Adrenal gland (tissue), 12 donors: Measurements from ENCODE around the gene CETN3. TPM values are rescaled to one million over a fixed set of nuclear protein-coding genes. Genes with fewer than 3 reads are reported as not detected.
A peak's percentile ranks its signal among the peaks of the same experiment; 100 is the strongest.

ENCODE experiments used
- DNase-seq, 7 donors: peaks; one replicate each; pipeline ENCODE4 v3.0.0-alpha.2; 2019 to 2020
- H3K27ac ChIP-seq, 5 donors: fragments of 200-600 bp; sonication (generic) in 4 of 5; 1 replicate in 3 of 5; 2 replicates in 2 of 5; pipeline versions ENCODE4 v1.5.1 to v1.8.0; 2016 to 2020; ENCODE audit warnings: mild to moderate bottlenecking in 1 of 5
- H3K27me3 ChIP-seq: fragments of 200-600 bp; 2 replicates; pipeline ENCODE4 v1.8.0; 2021
- H3K36me3 ChIP-seq, 2 donors: fragments of 200-600 bp; replicated peaks in 1 of 2; 1 replicate in 1 of 2; 2 replicates in 1 of 2; pipeline versions ENCODE4 v1.5.1 to v1.8.0; 2018 to 2022
- H3K4me1 ChIP-seq, 2 donors: fragments of 200-600 bp; replicated peaks in 1 of 2; 1 replicate in 1 of 2; 2 replicates in 1 of 2; pipeline versions ENCODE4 v1.5.1 to v1.8.0; 2018 to 2021
- H3K4me3 ChIP-seq, 4 donors: fragments of 200-600 bp; sonication (generic) in 3 of 4; one replicate each; pipeline ENCODE4 v1.5.1; 2016 to 2018
- H3K9me3 ChIP-seq, 3 donors: fragments of 200-600 bp; sonication (generic) in 1 of 3; replicated peaks in 1 of 3; 1 replicate in 2 of 3; 2 replicates in 1 of 3; pipeline versions ENCODE4 v1.5.1 to v1.8.0; 2016 to 2021
- CTCF ChIP-seq, 6 experiments: fragments of 450-650 bp in 4 of 6; fragments of 200-600 bp in 2 of 6; sonication (generic) in 1 of 6; IDR thresholded peaks; 1 replicate in 5 of 6; 2 replicates in 1 of 6; pipeline versions ENCODE4 v1.5.1 to v1.8.0; 2016 to 2021; ENCODE audit warnings: antibody characterized with exemption in 6 of 6, mild to moderate bottlenecking in 2 of 6, moderate library complexity in 1 of 6
- POLR2A ChIP-seq, 2 donors: fragments of 450-650 bp; IDR thresholded peaks; one replicate each; pipeline ENCODE4 v1.6.1; 2017; ENCODE audit warnings: antibody characterized with exemption in 2 of 2, mild to moderate bottlenecking in 2 of 2, moderate library complexity in 1 of 2
- WGBS, 4 donors: extraction: QIAGEN DNeasy Blood & Tissue Kit in 2 of 4; methylation state at CpG; one replicate each; pipeline versions ENCODE4 v1.1.5 to v1.1.7; 2013 to 2017; 5-methylcytosine and 5-hydroxymethylcytosine counted together
- intact Hi-C, 2 donors: fragments of 100-400 bp; cut with DNase I; formaldehyde crosslinking; loops; one replicate each; pipeline versions ENCODE4 v1.14.1 to v1.15.0; 2022 to 2023
- polyA plus RNA-seq, 3 donors: library from polyadenylated mRNA; stranded (reverse); fragments of 200-250 nt in 2 of 3; fragments of 350-450 nt in 1 of 3; fragmentation: Illumina TruSeq in 1 of 3; extraction: RNeasy Lipid Tissue Mini Kit (QIAGEN cat#74804) in 1 of 3; gene quantifications; one replicate each; pipeline ENCODE4 v1.2.3, GENCODE V29; 2013 to 2014
- total RNA-seq, 9 donors: library from RNA; depleted of rRNA in 4 of 9; stranded (reverse); fragments of >200 nt in 4 of 9; fragments of 120-200 nt in 1 of 9; fragmentation: NEBNext Ultra II Directional in 1 of 9; extraction: Animal tissue kit (Norgen Biotek cat#: 25700) in 1 of 9; gene quantifications; one replicate each; pipeline versions ENCODE4 v1.1.0 to v1.2.4, GENCODE V29; 2013 to 2023
- donor health status: healthy with polysubstance abuse.
- donor health status: Bipolar disorder and iron deficiency.
- donor health status: DM: yes; HTN: yes; CAD: no.
- donor health status: DM: no; HTN: no; CAD: no.
- donor health status: DM: no; HTN: no; CAD: no.
- donor health status: DM: yes; HTN: yes; CAD: no.

Gene CETN3
- total and polyA plus RNA-seq, 12 donors, result 5.0 to 59.2 (median 20.4) TPM

DNA sequence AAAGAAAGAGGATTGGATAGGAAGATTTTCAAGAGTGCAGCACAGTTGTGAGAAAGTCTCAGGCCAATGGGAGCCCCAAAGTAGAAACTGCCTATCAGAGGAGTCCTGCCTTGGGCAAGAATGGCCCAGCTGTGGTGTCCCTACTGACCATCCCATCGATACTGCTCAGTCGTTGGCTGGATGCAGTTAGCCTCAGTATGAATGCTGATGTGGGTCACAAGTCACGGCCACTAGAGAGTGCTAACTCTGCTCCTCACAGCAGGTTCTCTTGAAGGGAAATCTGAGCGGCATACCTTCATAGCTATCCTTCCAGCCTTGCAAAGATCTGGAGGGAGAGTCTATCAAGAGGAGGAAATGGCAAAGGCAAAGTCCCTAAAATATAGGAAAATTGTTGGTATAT is 11.6 kb upstream of the CETN3 start:
- H3K4me1 ChIP-seq, result no peaks in the 10 kb centered on the region
- no peaks in the 10 kb centered on the region for H3K27me3 ChIP-seq
- no peaks in the 10 kb centered on the region for H3K36me3 ChIP-seq
- intact Hi-C loops, result no loop called here
- no peak overlapping the region for H3K27ac ChIP-seq
- H3K9me3 ChIP-seq, result no peaks in the 10 kb centered on the region
- TF ChIP-seq POLR2A (IDR thresholded peaks at IDR 0.05), result no peak
- TF ChIP-seq CTCF (IDR thresholded peaks at IDR 0.05), result no peak
- DNase-seq, result no peak
- 35 to 49% (median 45%) methylated on average over 4 of the region's 4 CpGs for WGBS, 4 donors
- no peak overlapping the region for H3K4me3 ChIP-seq

DNA sequence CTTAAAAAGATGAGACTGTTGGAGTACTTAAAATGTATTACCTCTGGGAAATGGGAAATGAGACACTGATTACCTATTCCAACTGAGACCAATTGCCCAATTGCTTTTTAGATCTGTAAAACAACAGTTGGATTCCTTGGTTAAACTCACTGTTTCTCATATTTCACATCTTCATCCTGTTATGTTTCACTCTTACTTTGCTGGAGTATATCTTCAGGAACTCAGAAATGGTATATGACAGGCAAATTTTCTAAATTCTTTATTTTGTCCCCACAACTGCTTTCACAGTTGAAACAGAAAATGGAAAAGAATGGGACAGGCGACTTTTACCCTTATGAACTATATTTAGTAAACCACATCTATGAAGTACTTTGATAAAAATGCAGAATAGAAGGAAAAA is 8.7 kb upstream of the CETN3 start:
- intact Hi-C loops, result no loop called here
- no peak overlapping the region for H3K27ac ChIP-seq
- no peaks in the 10 kb centered on the region for H3K4me1 ChIP-seq
- DNase-seq, result no peak
- no peaks in the 10 kb centered on the region for H3K27me3 ChIP-seq
- WGBS, 4 donors, result 72 to 79% (median 75%) methylated on average over 1 of the region's 1 CpG
- no peaks in the 10 kb centered on the region for H3K36me3 ChIP-seq
- TF ChIP-seq CTCF (IDR thresholded peaks at IDR 0.05) (no peak), POLR2A (IDR thresholded peaks at IDR 0.05) (no peak)
- H3K9me3 ChIP-seq, result no peaks in the 10 kb centered on the region
- H3K4me3 ChIP-seq, result no peak overlapping the region

DNA sequence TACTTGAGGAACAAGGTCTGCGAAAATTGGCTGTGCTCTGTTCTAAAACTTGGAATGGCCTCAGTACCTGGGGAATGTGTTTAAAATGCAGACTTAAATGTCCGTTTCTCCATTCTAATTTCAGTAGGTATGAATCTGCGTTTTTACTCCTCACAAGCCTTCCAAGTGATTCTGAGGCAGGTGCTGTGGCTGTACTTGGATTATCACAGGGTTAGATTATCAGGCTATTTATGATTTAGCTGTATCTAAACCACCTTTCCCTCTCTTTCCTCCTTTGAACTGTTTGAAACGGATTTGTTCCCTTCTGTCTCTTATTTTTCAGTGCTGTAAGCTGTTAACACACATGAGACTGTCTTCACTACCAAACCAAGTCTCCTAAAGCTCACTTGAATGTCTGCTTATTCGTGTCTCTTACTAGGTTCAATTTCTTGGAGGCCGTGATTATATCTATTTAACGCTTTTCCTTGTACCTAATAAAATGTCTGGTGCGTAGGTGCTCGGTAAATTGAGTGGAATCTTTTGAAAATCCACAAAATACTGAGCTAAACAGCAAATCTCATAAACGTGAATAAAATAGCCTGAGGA is 714 bp upstream of the CETN3 start:
- no peaks in the 10 kb centered on the region for H3K9me3 ChIP-seq
- WGBS, 4 donors, result 1% methylated on average over 10 of the region's 10 CpGs
- no peak for DNase-seq
- peak overlapping the region; percentile 30 to 76 (median 66) for H3K4me3 ChIP-seq
- H3K36me3 ChIP-seq, result no peaks in the 10 kb centered on the region
- no peak for TF ChIP-seq CTCF (IDR thresholded peaks at IDR 0.05)
- peak overlapping the region; percentile 57 to 96 (median 87) for H3K27ac ChIP-seq
- intact Hi-C loops, result no loop called here
- peaks cover 0 to 32% of the 10 kb centered on the region in 2 donors for H3K4me1 ChIP-seq
- no peaks in the 10 kb centered on the region for H3K27me3 ChIP-seq

DNA sequence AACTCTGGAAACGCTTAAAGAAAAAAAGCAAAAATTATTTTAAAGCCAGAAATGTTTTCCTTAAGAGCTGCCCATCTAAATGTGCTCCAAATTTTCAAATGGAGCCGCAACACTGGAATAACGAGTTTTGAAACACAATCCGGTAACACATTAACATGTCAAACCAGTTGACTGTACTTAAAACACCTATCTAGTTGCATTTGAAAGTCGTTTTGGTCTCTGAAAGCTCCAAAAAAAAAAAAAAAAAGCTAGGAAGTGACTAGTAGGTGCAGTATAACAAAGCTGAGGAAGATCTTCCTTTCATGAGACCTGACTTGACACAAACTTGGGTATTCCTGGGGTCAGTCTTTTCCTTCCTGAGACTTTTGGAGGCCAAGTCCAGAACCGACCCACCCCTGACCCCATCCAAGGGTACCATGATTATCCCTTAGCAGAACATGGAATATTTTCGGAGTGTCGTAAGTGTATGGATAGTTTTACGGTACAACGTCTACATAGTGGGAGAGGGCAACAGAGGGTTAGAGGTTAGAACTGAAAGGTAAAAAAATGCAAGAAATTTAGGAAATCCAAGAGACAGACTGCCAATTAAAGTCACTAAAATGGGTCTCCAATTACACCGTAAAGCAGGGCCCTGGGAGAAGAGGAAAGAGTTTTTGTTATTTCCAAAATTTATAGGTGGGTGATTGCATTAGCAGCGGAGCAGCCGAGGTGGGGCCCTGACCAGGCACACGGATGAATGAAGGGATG is 812 bp downstream of the CETN3 start:
- DNase-seq, result peak in 1 of 7 donors; percentile 49
- WGBS, 4 donors, result 14 to 22% (median 21%) methylated on average over 14 of the region's 14 CpGs
- Histone ChIP-seq H3K9me3 (no peaks in the 10 kb centered on the region), H3K36me3 (no peaks in the 10 kb centered on the region), H3K4me1 (peaks cover 0 to 36% of the 10 kb centered on the region in 2 donors), H3K27me3 (no peaks in the 10 kb centered on the region), H3K27ac (peak overlapping the region; percentile 92 to 99 (median 93)), H3K4me3 (peak overlapping the region; percentile 76 to 98 (median 82))
- intact Hi-C loops, result no loop called here
- no peak for TF ChIP-seq POLR2A (IDR thresholded peaks at IDR 0.05)
- TF ChIP-seq CTCF (IDR thresholded peaks at IDR 0.05), result no peak
